KOPT-K1 (cell line): ENCODE data around the gene ARPC3.
A peak's percentile ranks its signal among the peaks of the same experiment; 100 is the strongest.
"Not testable (repeated sequence)": the region's sequence is repeated elsewhere in the genome, so short reads cannot be mapped to it uniquely, and the experiment has no call there.

Experiments used
- H3K27ac ChIP-seq: fragments of 200-600 bp; sonication (generic); 2 replicates; pipeline ENCODE4 v1.5.1; 2016; ENCODE audit warnings: antibody characterized with exemption, mild to moderate bottlenecking, low read depth, low read length; ENCODE audit not compliant: poor library complexity, severe bottlenecking
- H3K36me3 ChIP-seq: fragments of 200-600 bp; sonication (generic); 2 replicates; pipeline ENCODE4 v1.5.1; 2017; ENCODE audit warnings: antibody characterized with exemption, mild to moderate bottlenecking, low read length, moderate library complexity; ENCODE audit not compliant: insufficient read depth
- H3K9me3 ChIP-seq: fragments of 200-600 bp; sonication (generic); 2 replicates; pipeline ENCODE4 v1.5.1; 2017; ENCODE audit warnings: antibody characterized with exemption, low read length, mild to moderate bottlenecking; ENCODE audit not compliant: insufficient read depth, poor library complexity, severe bottlenecking

ARPC3 gene

GRCh38 chr12:110449799-110450497, at the start of gene ARPC3:
Gene ARPC3 (minus strand): TSS chr12:110450337. CDS start chr12:110450260, 77 bp downstream.
- Histone ChIP-seq H3K9me3 (no peaks in the 10 kb centered on the region), H3K27ac (peak within 1 kb of the TSS; percentile 81), H3K36me3 (peaks cover 74% of the 10 kb centered on the region)

GRCh38 chr12:110498984-110499706, 49.0 kb upstream of the ARPC3 start:
- Histone ChIP-seq H3K9me3 (no peaks in the 10 kb centered on the region), H3K36me3 (peaks cover 58% of the 10 kb centered on the region), H3K27ac (peak overlapping the region; percentile 0)

GRCh38 chr12:110475426-110475825, 25.3 kb upstream of the ARPC3 start:
- Histone ChIP-seq H3K9me3 (no peaks in the 10 kb centered on the region), H3K36me3 (peaks cover 73% of the 10 kb centered on the region), H3K27ac (no peak overlapping the region)

- H3K9me3 ChIP-seq: no peaks in the 10 kb centered on the region
- H3K36me3 ChIP-seq: peaks cover 37% of the 10 kb centered on the region
- peak within 1 kb of the TSS; percentile 89 for H3K27ac ChIP-seq
Observed at GRCh38 chr12:110468214-110469048, 18.3 kb upstream of the ARPC3 start, which contains the start of the genes FAM216A and GPN3. Gene FAM216A (plus strand): TSS chr12:110468845. CDS start chr12:110468876, 31 bp downstream. Gene GPN3 (minus strand): TSS chr12:110468257. CDS start chr12:110468203, 54 bp downstream.

- no peaks in the 10 kb centered on the region for H3K9me3 ChIP-seq
- H3K27ac ChIP-seq: peak overlapping the region; percentile 89
- H3K36me3 ChIP-seq: peaks cover 37% of the 10 kb centered on the region
Observed at GRCh38 chr12:110467847-110468213, 17.7 kb upstream of the ARPC3 start.

GRCh38 chr12:110466791-110467190, 16.7 kb upstream of the ARPC3 start:
- H3K9me3 ChIP-seq: no peaks in the 10 kb centered on the region
- peaks cover 38% of the 10 kb centered on the region for H3K36me3 ChIP-seq
- H3K27ac ChIP-seq: peak overlapping the region; percentile 89

- H3K27ac ChIP-seq: not testable (repeated sequence)
- peaks cover 47% of the 10 kb centered on the region for H3K36me3 ChIP-seq
Observed at GRCh38 chr12:110465765-110466164, 15.6 kb upstream of the ARPC3 start.

GRCh38 chr12:110465024-110465423, 14.9 kb upstream of the ARPC3 start:
- H3K27ac ChIP-seq: no peak overlapping the region
- peaks cover 55% of the 10 kb centered on the region for H3K36me3 ChIP-seq
- H3K9me3 ChIP-seq: no peaks in the 10 kb centered on the region

More at GRCh38 chr12:110465765-110466164, 15.6 kb upstream of the ARPC3 start:
- H3K9me3 ChIP-seq: not testable (repeated sequence)

GRCh38 chr12:110461189-110461588, 11.1 kb upstream of the ARPC3 start:
- peaks cover 92% of the 10 kb centered on the region for H3K36me3 ChIP-seq
- not testable (repeated sequence) for H3K9me3 ChIP-seq, H3K27ac ChIP-seq

- peaks cover 99% of the 10 kb centered on the region for H3K36me3 ChIP-seq
- no peak overlapping the region for H3K27ac ChIP-seq
- H3K9me3 ChIP-seq: no peaks in the 10 kb centered on the region
Observed at GRCh38 chr12:110458756-110459155, 8.6 kb upstream of the ARPC3 start.

- Histone ChIP-seq H3K27ac (no peak overlapping the region), H3K9me3 (no peaks in the 10 kb centered on the region), H3K36me3 (peaks cover 74% of the 10 kb centered on the region)
Observed at GRCh38 chr12:110453569-110454296, 3.6 kb upstream of the ARPC3 start.

GRCh38 chr12:110451263-110451662, 1.1 kb upstream of the ARPC3 start:
- Histone ChIP-seq H3K36me3 (peaks cover 72% of the 10 kb centered on the region), H3K27ac (no peak overlapping the region), H3K9me3 (no peaks in the 10 kb centered on the region)

- H3K9me3 ChIP-seq: no peaks in the 10 kb centered on the region
- H3K36me3 ChIP-seq: peaks cover 90% of the 10 kb centered on the region
- H3K27ac ChIP-seq: no peak overlapping the region
Observed at GRCh38 chr12:110444455-110444854, 5.7 kb downstream of the ARPC3 start.

- no peaks in the 10 kb centered on the region for H3K9me3 ChIP-seq
- H3K36me3 ChIP-seq: peaks cover 77% of the 10 kb centered on the region
- H3K27ac ChIP-seq: no peak overlapping the region
Observed at GRCh38 chr12:110436231-110436630, 13.9 kb downstream of the ARPC3 start.
